ENCODE results near the gene WHRN. TPM values are rescaled to one million over a fixed set of nuclear protein-coding genes. Genes with fewer than 3 reads are reported as not detected.
A peak's percentile ranks its signal among the peaks of the same experiment; 100 is the strongest.

The WHRN gene
- total and polyA plus RNA-seq, 2 of the 13 experiments (the other 11 are each of a cell fraction or from before 2014, with no cell fraction given): 2.3 to 5.3 TPM

- no peak for FAIRE-seq
- no peaks in the 10 kb centered on the region for H4K20me1 ChIP-seq (ENCODE audit: insufficient read depth, low read length)
- no TSS peak for BruUV-seq (replicated peaks)
- H3K79me2 ChIP-seq (ENCODE audit: insufficient read depth, low read length): no peaks in the 10 kb centered on the region
- H3K9ac ChIP-seq (ENCODE audit: insufficient read depth, low read depth, low read length): no peak overlapping the region
- H3K4me3 ChIP-seq (replicated peaks in 1 of 3; ENCODE audit: insufficient read depth in 1 of 3, low read depth in 2 of 3, low read length in 3 of 3): no peak overlapping the region
- in situ Hi-C loops (cut with HindIII; ENCODE audit: extremely low pct_ligation_motif_present, low pct_unique_long_range_greater_than_20kb): no loop called here
- peaks cover 28% of the 10 kb centered on the region for H3K4me1 ChIP-seq (ENCODE audit: insufficient read depth, low read length)
- 96% methylated on average over 6 of the region's 7 CpGs for WGBS (ENCODE audit: low lambda C conversion rate)
- no peak for ATAC-seq
- H2AFZ ChIP-seq (ENCODE audit: low read length): no peak overlapping the region
- no peak for DNase-seq (ENCODE audit: low spot score)
- intact Hi-C loops (cut with micrococcal nuclease; ENCODE audit: unreplicated experiment): no loop called here
- no peaks in the 10 kb centered on the region for H3K27me3 ChIP-seq (ENCODE audit: control insufficient read depth in 1 of 2, insufficient read depth in 2 of 2, low read length in 2 of 2)
- ChIA-PET POLR2A (no interaction called here), CTCF (ENCODE audit: low intra/inter-chr PET ratio, low total read pairs) (no interaction called here)
- H3K4me2 ChIP-seq (ENCODE audit: low read depth, low read length): no peak overlapping the region
- TF ChIP-seq NR3C1 (CRISPR knock-in tag; IDR thresholded peaks at IDR 0.05) (no peak), ZNF768 (CRISPR knock-in tag; IDR thresholded peaks at IDR 0.05) (peak; percentile 91), RBFOX2 (IDR thresholded peaks at IDR 0.05; ENCODE audit: low read depth, low read length) (no peak), KMT2A (CRISPR knock-in tag; IDR thresholded peaks at IDR 0.05) (no peak), ZMYM3 (CRISPR knock-in tag; IDR thresholded peaks at IDR 0.05) (peak; percentile 70), TFDP2 (CRISPR knock-in tag; IDR thresholded peaks at IDR 0.05) (no peak), GTF3A (CRISPR knock-in tag; conservative IDR thresholded peaks at IDR 0.05) (no peak), ZFAT (CRISPR knock-in tag; conservative IDR thresholded peaks at IDR 0.05) (no peak), ZNF367 (CRISPR knock-in tag; IDR thresholded peaks at IDR 0.05; ENCODE audit: borderline replicate concordance) (no peak)
- no peaks in the 10 kb centered on the region for H3K9me3 ChIP-seq (ENCODE audit: low read length)
- no peak overlapping the region for H3K27ac ChIP-seq (ENCODE audit: extremely low read length, insufficient read depth, low read length)
- no peaks in the 10 kb centered on the region for H3K36me3 ChIP-seq (replicated peaks in 1 of 2; ENCODE audit: control insufficient read depth in 1 of 2, insufficient read depth in 2 of 2, low read length in 2 of 2)
Measured at GRCh38 chr9:114394523-114395333, 110.5 kb downstream of the WHRN start.

Measured in HepG2 (cell line).